Left ventricle myocardium inferior (tissue), 1 donor: Measurements from ENCODE around the gene SCUBE2. TPM values are rescaled to one million over a fixed set of nuclear protein-coding genes. Genes with fewer than 3 reads are reported as not detected.

Source experiments
- DNase-seq: peaks from one replicate; pipeline ENCODE4 v3.0.0-alpha.2; 2020
- H3K27ac ChIP-seq: fragments of 200-600 bp; replicated peaks from 2 replicates; pipeline ENCODE4 v1.8.0; 2021
- H3K27me3 ChIP-seq: fragments of 200-600 bp; 2 replicates; pipeline ENCODE4 v1.8.0; 2021; ENCODE audit warnings: low read depth
- H3K36me3 ChIP-seq: fragments of 200-600 bp; 2 replicates; pipeline ENCODE4 v1.8.0; 2021
- H3K4me1 ChIP-seq: fragments of 200-600 bp; 2 replicates; pipeline ENCODE4 v1.8.0; 2021
- H3K4me3 ChIP-seq: fragments of 200-600 bp; 2 replicates; pipeline ENCODE4 v1.8.0; 2021; ENCODE audit warnings: mild to moderate bottlenecking, moderate library complexity
- H3K9me3 ChIP-seq: fragments of 200-600 bp; replicated peaks from 2 replicates; pipeline ENCODE4 v1.8.0; 2021
- intact Hi-C: fragments of 100-400 bp; cut with micrococcal nuclease; formaldehyde crosslinking; loops from one replicate; pipeline ENCODE4 v1.11.0; 2022
- total RNA-seq: library from RNA; stranded (reverse); fragmentation: NEBNext Ultra II Directional; extraction: Animal tissue kit (Norgen Biotek cat#: 25700); gene quantifications from one replicate; pipeline ENCODE4 v1.2.1, GENCODE V29; 2021
- TF ChIP-seq, protein P1 (sequence below): fragments of 200-600 bp; IDR thresholded peaks from 2 replicates; pipeline ENCODE4 v1.8.0; 2021; ENCODE audit warnings: antibody characterized with exemption, mild to moderate bottlenecking, borderline replicate concordance
- donor health status: DM: no; HTN: yes; CAD: no; lungs with severe emphysema.

The SCUBE2 gene
- total RNA-seq, 1 donor from 2014 or later = 1.8 TPM

DNA sequence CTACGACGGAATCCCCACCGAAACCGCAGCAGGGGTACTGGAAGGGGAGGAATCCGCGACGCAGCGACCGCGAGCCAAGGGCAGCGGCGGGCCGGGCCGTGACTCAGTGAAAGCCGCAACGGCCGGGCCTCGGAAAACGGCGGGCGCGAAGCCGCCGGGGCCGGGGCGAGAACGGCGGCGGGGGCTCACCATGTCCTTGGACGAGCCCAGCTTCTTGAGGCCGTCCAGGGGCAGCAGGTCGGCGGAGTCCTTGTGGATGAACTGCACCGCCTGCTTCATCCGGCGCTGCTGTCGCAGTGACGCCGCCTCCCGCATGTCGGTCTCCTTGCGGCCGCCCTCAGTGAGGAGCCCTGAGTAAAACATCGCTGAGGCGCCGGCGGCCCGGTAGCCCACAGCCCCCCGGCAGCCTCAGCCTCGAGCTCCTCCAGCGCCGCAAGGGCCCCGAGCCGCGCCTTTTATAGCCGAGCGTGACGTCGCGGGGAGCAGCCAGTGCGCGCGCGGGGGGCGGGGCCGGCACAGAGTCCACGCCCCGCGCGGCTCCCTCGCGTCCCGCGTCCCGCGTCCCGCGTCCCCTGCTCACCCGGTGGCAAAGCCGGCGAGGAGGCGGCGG, 87.7 kb downstream of the SCUBE2 start, which contains the start of gene NRIP3:
Gene NRIP3 (minus strand): TSS at position 429 of the 610 bp plus-strand sequence. CDS start 66 bp downstream, at position 363.
- Histone ChIP-seq H3K27me3 (peaks cover 51% of the 10 kb centered on the region), H3K4me1 (peaks cover 20% of the 10 kb centered on the region), H3K4me3 (peak within 1 kb of the TSS; percentile 67), H3K9me3 (no peaks in the 10 kb centered on the region), H3K36me3 (no peaks in the 10 kb centered on the region), H3K27ac (no peak within 1 kb of the TSS)
- DNase-seq = peak; percentile 69
- TF ChIP-seq, protein P1, sequence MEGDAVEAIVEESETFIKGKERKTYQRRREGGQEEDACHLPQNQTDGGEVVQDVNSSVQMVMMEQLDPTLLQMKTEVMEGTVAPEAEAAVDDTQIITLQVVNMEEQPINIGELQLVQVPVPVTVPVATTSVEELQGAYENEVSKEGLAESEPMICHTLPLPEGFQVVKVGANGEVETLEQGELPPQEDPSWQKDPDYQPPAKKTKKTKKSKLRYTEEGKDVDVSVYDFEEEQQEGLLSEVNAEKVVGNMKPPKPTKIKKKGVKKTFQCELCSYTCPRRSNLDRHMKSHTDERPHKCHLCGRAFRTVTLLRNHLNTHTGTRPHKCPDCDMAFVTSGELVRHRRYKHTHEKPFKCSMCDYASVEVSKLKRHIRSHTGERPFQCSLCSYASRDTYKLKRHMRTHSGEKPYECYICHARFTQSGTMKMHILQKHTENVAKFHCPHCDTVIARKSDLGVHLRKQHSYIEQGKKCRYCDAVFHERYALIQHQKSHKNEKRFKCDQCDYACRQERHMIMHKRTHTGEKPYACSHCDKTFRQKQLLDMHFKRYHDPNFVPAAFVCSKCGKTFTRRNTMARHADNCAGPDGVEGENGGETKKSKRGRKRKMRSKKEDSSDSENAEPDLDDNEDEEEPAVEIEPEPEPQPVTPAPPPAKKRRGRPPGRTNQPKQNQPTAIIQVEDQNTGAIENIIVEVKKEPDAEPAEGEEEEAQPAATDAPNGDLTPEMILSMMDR = no peak
- intact Hi-C loops = no loop called here

DNA sequence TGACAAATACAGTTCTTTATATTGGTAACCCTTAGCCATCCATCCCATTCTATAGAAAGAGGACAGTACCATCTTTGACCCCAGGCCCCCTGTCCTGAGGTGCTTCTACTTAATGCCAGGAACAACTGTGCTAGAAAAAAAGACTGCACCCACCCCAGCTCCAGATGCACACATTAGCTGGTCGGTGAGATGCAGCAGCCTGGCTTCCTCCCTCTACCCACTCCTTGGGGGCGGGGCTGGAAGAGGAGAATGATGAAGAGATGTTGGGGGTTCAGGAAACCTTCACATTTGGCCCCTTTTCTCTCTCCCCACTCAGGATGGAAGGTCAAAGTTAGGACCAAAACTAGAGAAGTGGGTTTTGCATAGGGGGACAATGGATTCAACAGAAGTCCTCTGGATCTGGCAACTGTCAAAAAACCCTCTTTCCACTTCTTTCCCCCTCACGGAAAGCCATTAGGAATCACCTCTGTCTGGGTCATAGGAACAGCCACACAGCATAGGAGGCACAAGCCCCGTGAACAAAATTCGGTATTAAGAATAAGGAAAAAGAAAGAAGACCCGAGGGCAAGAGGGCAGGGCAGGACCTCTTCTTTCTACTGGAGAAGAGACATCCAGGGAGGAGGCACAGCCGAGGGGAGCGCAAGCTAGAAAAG, 88.4 kb downstream of the SCUBE2 start:
- Histone ChIP-seq H3K27ac (no peak overlapping the region), H3K9me3 (no peaks in the 10 kb centered on the region), H3K4me1 (peaks cover 20% of the 10 kb centered on the region), H3K36me3 (no peaks in the 10 kb centered on the region), H3K4me3 (peak overlapping the region; percentile 67), H3K27me3 (peaks cover 56% of the 10 kb centered on the region)
- TF ChIP-seq, protein P1 = no peak
- intact Hi-C loops = no loop called here
- no peak for DNase-seq

DNA sequence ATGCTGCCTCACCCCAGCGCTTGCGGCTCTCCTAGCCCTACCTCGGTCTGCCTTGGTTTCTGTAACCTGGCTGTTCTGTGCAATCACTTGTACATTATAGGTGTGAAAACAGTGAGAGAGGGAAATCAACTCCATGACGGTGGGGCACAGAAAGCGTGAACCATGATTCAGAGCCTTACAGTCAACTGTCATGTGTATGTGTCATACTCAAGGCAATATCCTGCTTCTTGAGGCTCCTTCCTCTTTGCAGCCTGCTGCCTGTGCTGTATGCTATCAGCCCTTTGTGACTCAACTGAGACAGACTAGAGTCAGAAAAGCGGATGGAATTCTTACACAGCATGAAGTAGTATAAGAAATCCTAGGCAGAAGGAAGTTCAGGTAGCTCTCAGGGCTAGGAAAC, 89.7 kb downstream of the SCUBE2 start:
- TF ChIP-seq, protein P1 = no peak
- no peak overlapping the region for H3K27ac ChIP-seq
- peaks cover 67% of the 10 kb centered on the region for H3K27me3 ChIP-seq

DNA sequence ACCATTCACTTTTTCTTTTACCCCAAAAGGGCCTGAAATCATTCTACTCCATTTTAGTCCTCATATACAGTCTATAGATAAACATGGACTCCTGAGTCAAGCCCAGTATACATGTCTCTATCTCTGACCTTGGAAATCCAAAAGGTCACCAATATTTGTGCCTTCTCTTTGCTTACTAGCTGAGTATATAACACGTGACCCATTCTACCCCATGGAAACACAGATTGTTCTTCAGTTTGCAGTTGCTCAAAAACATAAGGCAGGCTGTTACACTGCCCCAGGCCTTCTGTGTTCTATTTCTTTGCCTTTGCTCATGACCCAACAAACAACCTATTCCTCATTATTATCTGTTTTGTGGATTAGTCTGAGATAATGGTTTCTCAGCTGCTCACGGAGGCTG, 93.4 kb downstream of the SCUBE2 start:
- Histone ChIP-seq H3K4me3 (no peak overlapping the region), H3K27ac (no peak overlapping the region), H3K4me1 (peaks cover 3% of the 10 kb centered on the region), H3K9me3 (no peaks in the 10 kb centered on the region), H3K27me3 (peaks cover 65% of the 10 kb centered on the region), H3K36me3 (no peaks in the 10 kb centered on the region)
- intact Hi-C loops = no loop called here
- TF ChIP-seq, protein P1 = no peak
- DNase-seq = no peak

More for the DNA sequence above, 89.7 kb downstream of the SCUBE2 start:
- Histone ChIP-seq H3K4me3 (no peak overlapping the region), H3K9me3 (no peaks in the 10 kb centered on the region), H3K4me1 (peaks cover 20% of the 10 kb centered on the region), H3K36me3 (no peaks in the 10 kb centered on the region)
- DNase-seq = no peak
- intact Hi-C loops = no loop called here

DNA sequence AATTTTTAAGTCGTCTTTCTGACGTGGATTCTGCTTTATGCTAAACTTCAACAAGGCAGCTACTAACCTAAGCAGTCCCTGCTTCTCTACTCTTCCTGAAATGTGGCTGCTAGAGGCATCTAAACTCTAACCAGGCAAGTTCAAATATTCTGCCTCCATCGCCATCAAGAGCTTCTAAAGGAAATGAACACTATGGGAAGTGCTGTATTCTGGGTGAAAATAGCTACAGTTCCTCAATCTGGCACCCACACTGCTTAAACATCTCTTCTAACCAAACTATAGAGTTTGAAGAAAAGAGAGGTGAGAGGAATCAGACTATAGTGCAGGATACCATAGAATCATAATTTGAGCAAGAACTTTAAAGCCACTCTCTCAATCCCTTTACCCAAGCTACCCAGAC, 93.9 kb downstream of the SCUBE2 start:
- Histone ChIP-seq H3K9me3 (no peaks in the 10 kb centered on the region), H3K36me3 (no peaks in the 10 kb centered on the region), H3K4me1 (no peaks in the 10 kb centered on the region), H3K4me3 (no peak overlapping the region), H3K27ac (no peak overlapping the region), H3K27me3 (peaks cover 60% of the 10 kb centered on the region)
- intact Hi-C loops = no loop called here
- TF ChIP-seq, protein P1 = no peak
- no peak for DNase-seq
